ENCODE results near the gene GHRL.

Gene GHRL, protein sequence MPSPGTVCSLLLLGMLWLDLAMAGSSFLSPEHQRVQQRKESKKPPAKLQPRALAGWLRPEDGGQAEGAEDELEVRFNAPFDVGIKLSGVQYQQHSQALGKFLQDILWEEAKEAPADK

DNA sequence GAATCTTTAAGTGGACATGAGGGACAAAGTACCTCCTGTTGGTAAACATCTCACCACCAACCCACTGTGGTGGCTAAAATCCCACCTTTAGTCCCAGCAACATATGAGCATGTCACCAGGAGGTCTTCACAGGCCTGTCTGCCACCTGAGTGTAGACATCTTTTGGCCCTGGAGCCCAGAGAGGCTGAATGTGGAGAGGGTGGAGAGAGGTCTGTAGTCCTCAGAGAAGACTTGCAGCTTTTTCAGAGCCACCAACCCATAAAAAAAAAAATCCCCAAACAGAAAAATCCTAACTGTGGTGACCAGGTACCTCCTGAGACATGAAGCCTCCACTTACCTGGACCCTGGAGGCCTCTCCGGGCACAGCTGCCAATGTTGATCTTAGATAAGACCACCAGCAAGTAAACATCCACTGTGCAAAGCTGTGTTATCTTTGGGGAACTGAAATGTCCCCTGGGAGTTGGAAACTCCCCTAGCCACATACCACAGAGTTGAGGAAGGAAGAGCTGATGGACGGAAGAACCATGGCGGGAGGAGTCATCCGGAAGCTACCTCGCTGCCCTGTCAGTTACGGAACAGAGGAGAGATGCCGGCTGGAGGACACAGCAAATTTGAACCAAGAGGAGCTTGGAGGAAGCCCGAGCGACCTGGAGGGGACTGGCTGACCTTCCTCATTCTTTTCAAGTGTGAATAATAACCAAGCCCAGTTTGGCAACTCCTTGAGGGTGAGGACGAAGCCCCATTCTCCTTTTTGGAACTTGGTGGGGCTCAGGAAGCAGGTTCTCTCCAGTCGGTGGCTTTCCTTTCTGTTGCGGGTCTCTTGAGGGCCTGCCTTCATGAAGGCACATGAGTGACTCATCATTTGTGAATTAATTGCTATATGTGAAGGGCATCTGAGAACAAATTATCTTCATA is at the start of gene GHRL:
Gene GHRL (minus strand): TSS at position 443 of the 915 bp plus-strand sequence. CDS start 2,767 bp downstream, outside the sequence.
- no peaks in the 10 kb centered on the region for H3K9me3 Mint-ChIP-seq
- H3K4me1 Mint-ChIP-seq: peaks cover 33% of the 10 kb centered on the region
- H3K4me3 Mint-ChIP-seq: peak within 1 kb of the TSS; percentile 62
- H3K36me3 Mint-ChIP-seq: peaks cover 27% of the 10 kb centered on the region
- peak within 1 kb of the TSS; percentile 74 for H3K27ac Mint-ChIP-seq
- peak; percentile 95 for ATAC-seq
- no peaks in the 10 kb centered on the region for H3K27me3 Mint-ChIP-seq

DNA sequence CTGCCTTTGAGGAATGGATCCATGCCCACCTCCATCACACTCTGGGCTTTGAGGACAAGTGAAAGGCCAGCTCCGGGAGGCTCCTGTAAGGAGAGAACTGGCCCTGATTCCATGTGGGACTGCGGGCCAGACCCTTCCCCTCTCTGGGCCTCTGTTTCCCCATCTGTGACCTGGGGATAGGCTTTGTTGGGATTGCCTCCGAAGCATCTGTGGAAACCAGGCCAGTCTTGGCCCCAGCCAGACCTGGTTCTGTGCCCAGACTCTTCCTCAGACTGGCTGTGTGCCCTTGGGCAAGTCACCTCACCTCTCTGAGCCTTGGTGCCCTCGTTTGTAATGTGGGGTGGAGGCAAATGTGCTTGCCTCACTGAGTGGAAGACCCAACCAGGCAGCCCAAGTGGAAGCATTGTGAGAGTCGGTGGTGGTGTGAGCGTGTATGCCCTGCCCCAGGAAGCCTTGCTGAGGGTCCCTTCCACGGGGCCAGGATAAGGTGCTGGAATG is 49.2 kb upstream of the GHRL start:
- Mint-ChIP-seq H3K4me1 (peaks cover 23% of the 10 kb centered on the region), H3K9me3 (no peaks in the 10 kb centered on the region), H3K36me3 (no peaks in the 10 kb centered on the region), H3K4me3 (no peak overlapping the region), H3K27me3 (peaks cover 12% of the 10 kb centered on the region), H3K27ac (no peak overlapping the region)
- no peak for ATAC-seq

DNA sequence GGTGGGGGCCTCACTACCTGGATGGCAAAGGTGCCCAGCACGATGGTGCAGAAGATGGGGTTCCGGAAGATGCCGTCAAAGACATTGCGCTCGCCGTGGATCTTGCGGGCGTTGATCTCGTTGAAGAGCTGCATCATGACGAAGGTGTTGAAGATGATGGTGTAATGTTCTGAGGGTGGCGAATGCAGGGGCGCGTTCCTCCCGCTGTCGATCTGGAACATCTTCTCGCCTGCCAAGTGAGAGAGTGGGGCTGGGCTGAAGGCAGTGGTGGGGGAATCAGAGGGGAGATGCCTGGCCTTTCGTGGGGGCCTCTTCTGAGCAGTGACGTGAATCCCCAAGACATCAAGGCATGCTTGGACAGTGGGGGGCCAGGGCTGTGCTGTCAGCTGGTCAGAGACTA is 47.7 kb upstream of the GHRL start:
- H3K4me3 Mint-ChIP-seq: no peak overlapping the region
- H3K9me3 Mint-ChIP-seq: no peaks in the 10 kb centered on the region

DNA sequence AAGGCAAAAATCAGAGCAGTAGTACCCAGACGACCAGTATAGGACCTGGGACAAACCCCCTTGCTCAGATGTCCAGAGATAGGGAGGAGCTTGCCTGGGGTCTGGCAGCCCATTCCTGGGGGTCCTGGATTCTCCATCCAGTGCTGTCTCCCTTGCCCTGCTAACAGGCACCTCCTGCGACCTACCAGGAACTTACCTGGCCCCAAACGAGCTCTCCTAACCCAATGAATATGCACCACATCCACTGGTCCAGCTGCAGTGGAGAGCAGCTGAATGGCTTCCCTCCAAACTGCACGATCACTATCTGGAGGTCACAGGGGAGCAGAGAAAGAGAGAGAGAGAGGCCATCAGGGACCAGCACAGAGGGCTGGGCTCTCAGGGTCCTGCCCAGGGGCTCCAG is 47.3 kb upstream of the GHRL start:
- Mint-ChIP-seq H3K27ac (no peak overlapping the region), H3K27me3 (peaks cover 12% of the 10 kb centered on the region), H3K4me3 (no peak overlapping the region), H3K9me3 (no peaks in the 10 kb centered on the region), H3K36me3 (no peaks in the 10 kb centered on the region), H3K4me1 (peaks cover 22% of the 10 kb centered on the region)
- ATAC-seq: no peak

More for the DNA sequence above, 47.7 kb upstream of the GHRL start:
- Mint-ChIP-seq H3K36me3 (no peaks in the 10 kb centered on the region), H3K27me3 (peaks cover 12% of the 10 kb centered on the region), H3K27ac (no peak overlapping the region), H3K4me1 (peaks cover 23% of the 10 kb centered on the region)
- no peak for ATAC-seq

DNA sequence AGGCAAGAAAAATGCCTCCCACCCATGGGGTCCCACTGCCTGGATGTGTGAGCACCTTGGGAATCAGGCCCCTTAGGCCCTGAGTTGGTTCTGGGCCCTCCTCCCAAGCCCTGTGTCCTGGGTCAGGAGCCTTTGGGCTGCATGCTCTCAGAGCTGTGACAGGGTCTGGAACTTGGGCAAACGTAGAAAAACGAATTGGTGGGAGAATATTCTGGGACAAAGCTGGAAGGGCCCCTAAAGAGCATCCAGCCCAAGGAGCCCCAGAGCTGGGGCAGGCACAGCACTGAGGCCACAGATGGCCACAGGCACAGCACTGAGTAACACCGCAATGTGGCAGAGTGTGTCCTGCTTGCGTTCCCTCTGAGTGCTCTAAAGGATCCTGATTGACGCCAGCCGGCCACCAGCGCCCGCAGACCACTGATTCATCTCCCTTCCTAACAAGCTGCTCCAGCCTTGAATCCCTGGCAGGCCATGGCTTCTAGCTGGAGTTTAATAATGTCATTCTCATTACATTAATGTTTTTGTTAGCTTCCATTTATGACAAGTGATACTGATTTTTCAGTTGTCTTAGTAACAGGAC is 46.7 kb upstream of the GHRL start:
- Mint-ChIP-seq H3K4me3 (no peak overlapping the region), H3K27ac (no peak overlapping the region), H3K27me3 (peaks cover 12% of the 10 kb centered on the region), H3K4me1 (peaks cover 23% of the 10 kb centered on the region), H3K9me3 (no peaks in the 10 kb centered on the region), H3K36me3 (no peaks in the 10 kb centered on the region)
- ATAC-seq: no peak

DNA sequence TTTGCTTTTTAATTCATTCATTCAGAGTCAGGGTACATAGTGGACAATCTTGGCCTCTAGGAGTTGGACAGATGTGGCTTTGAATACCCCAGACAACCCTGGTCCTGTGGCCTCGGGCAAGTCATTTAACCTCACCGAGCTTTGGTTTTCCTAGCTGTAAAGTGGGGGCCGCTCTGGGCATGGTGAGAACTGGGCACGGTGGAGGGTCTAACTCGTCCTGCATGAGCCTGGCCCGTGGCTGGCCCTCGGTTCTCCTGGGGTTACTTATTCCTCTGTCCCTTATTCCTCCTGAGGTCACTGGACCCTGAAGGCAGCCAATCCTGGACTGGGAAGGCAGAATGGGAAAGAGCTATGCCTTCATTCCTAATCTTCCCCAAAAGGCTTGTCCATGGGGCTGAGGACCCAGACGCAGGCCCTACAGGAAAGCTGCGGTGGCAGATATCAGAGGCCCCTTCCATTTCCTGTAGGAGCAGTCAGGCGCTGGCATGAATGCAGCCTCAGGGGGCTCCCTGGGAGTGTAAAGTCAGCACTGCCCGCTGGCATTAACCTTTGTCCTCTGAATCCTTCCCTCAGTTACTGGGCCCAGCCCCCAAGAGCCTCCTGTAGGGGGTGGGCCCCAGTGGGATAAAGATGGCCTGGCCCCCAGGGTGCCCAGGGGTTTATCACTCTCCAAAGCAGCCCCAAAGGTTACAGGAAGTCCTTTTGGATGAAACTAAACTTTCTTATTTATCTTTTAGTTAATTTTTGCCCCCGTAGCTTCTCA is 46.0 kb upstream of the GHRL start:
- peaks cover 5% of the 10 kb centered on the region for H3K27me3 Mint-ChIP-seq
- peaks cover 19% of the 10 kb centered on the region for H3K4me1 Mint-ChIP-seq
- no peaks in the 10 kb centered on the region for H3K9me3 Mint-ChIP-seq
- H3K36me3 Mint-ChIP-seq: no peaks in the 10 kb centered on the region
- ATAC-seq: no peak
- H3K4me3 Mint-ChIP-seq: no peak overlapping the region
- H3K27ac Mint-ChIP-seq: peak overlapping the region; percentile 34

DNA sequence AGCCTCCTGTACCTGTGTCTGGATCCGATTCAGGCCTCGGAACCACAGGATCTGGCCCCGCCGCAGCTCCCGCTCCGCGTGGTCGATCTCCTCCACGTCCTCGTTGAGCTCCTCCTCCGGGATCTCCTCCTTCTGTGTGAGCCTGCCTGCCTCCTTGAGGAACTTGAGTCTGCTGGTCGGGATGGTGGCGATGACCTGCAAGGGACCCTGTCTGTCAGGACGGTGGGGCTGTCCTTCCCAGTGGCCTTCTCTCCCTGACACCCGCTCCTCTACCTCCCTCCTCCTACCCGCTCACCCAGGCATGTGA is 45.4 kb upstream of the GHRL start:
- peak overlapping the region; percentile 34 for H3K27ac Mint-ChIP-seq
- H3K4me3 Mint-ChIP-seq: no peak overlapping the region

DNA sequence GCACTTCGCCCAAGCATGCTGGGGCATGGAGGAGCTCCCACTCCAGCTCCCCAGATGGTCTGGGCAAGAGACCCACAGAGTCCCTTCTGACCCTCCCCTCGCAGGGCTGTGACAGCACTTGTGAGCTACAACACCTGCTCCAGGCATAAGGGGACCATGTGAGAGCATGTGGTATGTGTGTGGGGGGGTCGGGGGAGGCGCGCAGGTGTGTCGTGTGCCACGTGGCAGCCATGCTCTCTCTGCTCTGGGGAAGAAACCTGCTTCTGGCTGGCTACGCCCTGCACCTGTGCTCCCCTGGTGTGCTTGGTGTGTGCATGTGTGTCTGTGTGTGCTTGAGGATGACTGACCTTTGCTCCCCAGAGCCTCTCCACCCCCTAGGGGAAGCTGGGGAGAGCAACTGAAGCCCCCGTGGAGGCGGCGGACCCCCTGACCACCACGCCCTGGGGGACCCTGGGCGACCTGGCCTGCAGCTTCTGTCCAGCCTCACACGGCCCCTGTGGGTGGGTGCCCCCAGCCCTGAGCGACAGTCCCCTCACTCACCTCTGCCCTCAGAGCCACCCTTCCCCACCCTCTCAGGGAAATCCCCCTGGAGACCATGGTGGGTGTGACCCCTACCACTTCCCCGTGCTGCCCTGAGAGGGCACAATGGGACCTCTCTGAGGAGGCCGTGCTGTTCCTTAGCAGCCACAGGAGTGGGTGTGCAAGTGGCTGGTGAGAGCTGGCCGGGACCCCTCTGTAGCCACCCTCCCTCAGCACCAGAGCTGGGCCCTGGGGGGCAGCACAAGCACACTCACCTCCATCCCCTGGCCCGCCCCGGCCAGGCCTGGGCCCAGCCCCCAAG is 44.8 kb upstream of the GHRL start:
- Mint-ChIP-seq H3K27ac (peak overlapping the region; percentile 34), H3K9me3 (no peaks in the 10 kb centered on the region), H3K36me3 (no peaks in the 10 kb centered on the region), H3K4me1 (peaks cover 31% of the 10 kb centered on the region), H3K27me3 (no peaks in the 10 kb centered on the region), H3K4me3 (no peak overlapping the region)
- ATAC-seq: peak; percentile 14

More for the DNA sequence above, 45.4 kb upstream of the GHRL start:
- no peaks in the 10 kb centered on the region for H3K27me3 Mint-ChIP-seq
- H3K9me3 Mint-ChIP-seq: no peaks in the 10 kb centered on the region
- no peaks in the 10 kb centered on the region for H3K36me3 Mint-ChIP-seq
- ATAC-seq: no peak
- peaks cover 25% of the 10 kb centered on the region for H3K4me1 Mint-ChIP-seq

DNA sequence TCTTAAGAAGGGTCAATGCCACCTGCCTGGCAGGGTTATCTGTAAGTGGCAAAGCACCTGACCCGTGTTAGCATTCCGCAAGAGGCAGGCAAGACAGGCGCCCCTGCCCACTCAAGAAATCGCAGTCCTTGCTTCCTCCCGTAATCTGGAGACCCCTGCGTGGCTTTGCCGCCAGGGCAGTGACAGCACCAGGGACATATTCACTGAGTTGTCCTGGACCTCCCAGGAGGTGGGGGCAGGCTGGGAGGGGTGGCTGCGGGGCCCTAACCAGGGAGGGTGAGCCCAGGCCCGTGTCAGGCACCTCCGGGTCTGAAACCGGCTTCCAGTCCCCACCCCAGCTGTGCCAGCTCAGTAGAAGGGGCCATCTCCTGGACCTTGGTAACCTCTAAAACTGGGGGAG is 44.0 kb upstream of the GHRL start:
- no peaks in the 10 kb centered on the region for H3K27me3 Mint-ChIP-seq
- no peak overlapping the region for H3K27ac Mint-ChIP-seq
- H3K9me3 Mint-ChIP-seq: no peaks in the 10 kb centered on the region
- no peak for ATAC-seq
- no peaks in the 10 kb centered on the region for H3K36me3 Mint-ChIP-seq
- no peak overlapping the region for H3K4me3 Mint-ChIP-seq
- H3K4me1 Mint-ChIP-seq: peaks cover 35% of the 10 kb centered on the region

DNA sequence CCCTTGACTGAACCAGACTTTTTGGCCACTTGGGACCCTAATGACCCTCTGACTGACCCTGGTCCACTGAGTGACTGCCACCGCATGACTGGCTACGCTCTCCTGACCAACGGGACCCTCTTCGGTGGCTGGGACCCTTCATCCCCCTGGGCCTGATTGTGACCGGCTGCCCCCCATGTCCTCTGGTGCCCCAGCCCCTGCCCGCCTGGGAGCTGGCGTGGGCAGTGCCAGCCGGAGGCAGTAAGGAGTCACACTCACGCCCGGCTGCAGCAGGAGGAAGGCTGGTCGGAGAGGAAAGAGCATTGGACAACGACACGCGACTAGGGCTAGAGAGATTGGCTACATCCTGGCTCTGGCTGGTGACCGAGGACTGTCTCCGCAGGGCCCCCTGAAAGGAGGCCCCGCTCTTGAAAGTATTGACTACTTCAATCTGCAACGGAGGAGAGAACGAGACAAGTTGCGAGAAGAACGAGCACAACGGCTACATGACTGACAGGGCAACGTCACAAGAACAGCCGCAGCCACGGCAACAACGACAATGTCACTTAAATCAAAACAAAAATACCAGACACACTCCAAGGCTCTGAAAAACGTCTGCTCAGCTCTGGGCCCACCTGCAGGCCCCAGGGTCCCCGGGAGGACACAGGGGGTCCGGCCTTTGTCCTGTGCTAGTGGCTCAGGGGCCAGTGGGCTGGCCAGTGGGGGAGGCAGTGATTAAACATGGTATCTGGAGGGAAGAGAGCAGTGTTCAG is 43.3 kb upstream of the GHRL start:
- no peaks in the 10 kb centered on the region for H3K9me3 Mint-ChIP-seq
- H3K27ac Mint-ChIP-seq: no peak overlapping the region

DNA sequence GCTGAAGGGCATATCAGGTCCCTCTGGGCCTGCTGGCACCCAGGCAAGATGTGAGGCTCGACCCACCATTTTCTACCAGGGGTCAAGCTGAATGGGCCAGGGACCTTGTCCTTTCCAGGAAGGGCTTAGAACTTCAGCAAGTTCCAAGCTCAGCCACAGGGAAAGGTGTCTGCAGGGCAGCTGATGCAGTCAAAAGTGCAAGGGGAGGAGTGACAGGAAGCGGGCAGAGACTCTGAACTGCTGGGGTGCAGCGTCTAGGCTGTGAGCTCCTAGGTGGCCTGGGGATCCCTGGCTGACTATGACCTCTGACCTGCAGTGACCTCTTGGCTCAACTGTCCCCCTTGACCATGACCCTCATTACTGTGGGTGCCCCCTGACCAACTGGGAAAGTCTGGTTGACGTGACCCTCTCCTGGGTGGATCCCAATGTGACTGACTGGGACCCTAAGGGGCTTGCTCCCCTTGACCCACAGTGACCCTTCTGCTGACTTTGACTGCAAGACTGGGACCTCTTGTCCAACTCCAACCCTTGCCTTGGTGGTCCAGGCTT is 42.5 kb upstream of the GHRL start:
- Mint-ChIP-seq H3K27ac (no peak overlapping the region), H3K4me3 (no peak overlapping the region), H3K4me1 (peaks cover 35% of the 10 kb centered on the region), H3K9me3 (no peaks in the 10 kb centered on the region), H3K36me3 (no peaks in the 10 kb centered on the region), H3K27me3 (no peaks in the 10 kb centered on the region)
- ATAC-seq: no peak

More for the DNA sequence above, 43.3 kb upstream of the GHRL start:
- no peaks in the 10 kb centered on the region for H3K36me3 Mint-ChIP-seq
- H3K4me1 Mint-ChIP-seq: peaks cover 35% of the 10 kb centered on the region
- H3K4me3 Mint-ChIP-seq: no peak overlapping the region
- no peak for ATAC-seq
- H3K27me3 Mint-ChIP-seq: no peaks in the 10 kb centered on the region

DNA sequence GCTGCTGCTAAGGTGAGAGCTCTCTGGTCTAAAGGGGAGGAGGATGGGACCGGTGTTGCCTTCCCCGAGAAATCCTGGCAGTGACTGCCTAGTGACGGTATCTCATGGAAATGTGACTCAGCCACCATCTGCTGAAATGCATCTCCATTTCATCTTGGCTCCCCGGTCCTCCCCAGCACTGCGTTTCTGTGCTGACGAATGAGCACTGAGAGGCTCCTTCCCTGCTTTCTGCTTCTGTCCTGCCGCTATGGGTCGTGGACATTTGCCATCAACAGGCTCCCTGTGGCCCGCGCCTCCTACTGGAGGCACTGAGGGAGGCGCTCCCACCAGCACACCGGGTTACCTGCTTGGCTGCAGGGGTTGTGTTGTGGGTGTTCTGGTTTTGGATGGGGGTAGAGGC is 41.7 kb upstream of the GHRL start:
- Mint-ChIP-seq H3K27ac (no peak overlapping the region), H3K36me3 (no peaks in the 10 kb centered on the region), H3K9me3 (no peaks in the 10 kb centered on the region), H3K4me3 (no peak overlapping the region), H3K4me1 (peaks cover 35% of the 10 kb centered on the region), H3K27me3 (peaks cover 3% of the 10 kb centered on the region)
- ATAC-seq: no peak

DNA sequence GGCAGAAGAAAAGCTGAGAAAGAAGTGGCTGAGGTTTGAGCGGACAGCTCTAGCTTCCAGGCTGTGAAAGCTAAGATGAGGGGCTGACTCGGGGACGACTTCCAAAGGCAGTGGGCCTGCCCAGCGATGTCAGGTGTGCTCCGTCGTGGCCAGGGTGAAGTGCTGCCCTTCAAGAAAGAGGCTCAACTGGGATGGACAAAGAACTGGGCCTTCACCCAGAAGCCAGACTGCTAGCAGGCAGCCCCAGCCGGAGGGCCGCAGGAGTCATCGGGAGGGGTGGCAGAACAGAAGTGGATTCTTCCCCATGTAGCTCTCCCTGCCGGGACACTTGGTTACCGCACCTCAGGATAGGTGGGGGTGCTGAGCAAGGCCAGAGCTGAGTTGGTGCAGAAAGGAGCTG is 41.3 kb upstream of the GHRL start:
- peaks cover 35% of the 10 kb centered on the region for H3K4me1 Mint-ChIP-seq
- no peak overlapping the region for H3K27ac Mint-ChIP-seq
- ATAC-seq: no peak
- H3K9me3 Mint-ChIP-seq: no peaks in the 10 kb centered on the region
- no peak overlapping the region for H3K4me3 Mint-ChIP-seq
- H3K36me3 Mint-ChIP-seq: no peaks in the 10 kb centered on the region
- H3K27me3 Mint-ChIP-seq: peaks cover 7% of the 10 kb centered on the region

DNA sequence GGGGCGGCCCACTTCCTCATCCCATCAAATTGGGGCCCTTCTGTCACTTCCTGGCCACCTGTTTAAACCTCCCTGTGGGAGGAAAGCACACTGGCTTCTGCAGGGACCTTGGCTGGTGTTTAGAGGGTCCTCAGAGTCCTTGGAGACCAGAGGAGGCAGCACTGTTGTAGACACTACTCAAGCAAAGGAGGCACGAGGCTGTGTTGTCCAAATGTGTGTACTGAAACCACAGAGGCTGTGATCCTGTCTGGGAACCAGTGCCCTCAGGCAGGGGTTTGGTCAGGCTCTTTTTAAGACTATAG is 40.6 kb upstream of the GHRL start:
- Mint-ChIP-seq H3K36me3 (no peaks in the 10 kb centered on the region), H3K9me3 (no peaks in the 10 kb centered on the region), H3K27ac (peak overlapping the region; percentile 28), H3K27me3 (peaks cover 15% of the 10 kb centered on the region), H3K4me3 (no peak overlapping the region), H3K4me1 (peaks cover 33% of the 10 kb centered on the region)
- ATAC-seq: no peak

Measured in stimulated activated memory B cell treated with anti-CD40 and anti-IgM and Interleukin-4, amounts not matched to agents 10 μg/mL and 1 μg/mL and 100 μg/mL, for 72 hours (primary cell).